GM21423 (cell line): ENCODE results near the gene KRTAP17-1.

Experiments
- ATAC-seq: cut with Tn5 transposase; IDR thresholded peaks from one replicate; pipeline ENCODE4 v1.9.1; 2021; ENCODE audit warnings: mild to moderate bottlenecking, moderate library complexity; ENCODE audit not compliant: unreplicated experiment

Gene KRTAP17-1

DNA sequence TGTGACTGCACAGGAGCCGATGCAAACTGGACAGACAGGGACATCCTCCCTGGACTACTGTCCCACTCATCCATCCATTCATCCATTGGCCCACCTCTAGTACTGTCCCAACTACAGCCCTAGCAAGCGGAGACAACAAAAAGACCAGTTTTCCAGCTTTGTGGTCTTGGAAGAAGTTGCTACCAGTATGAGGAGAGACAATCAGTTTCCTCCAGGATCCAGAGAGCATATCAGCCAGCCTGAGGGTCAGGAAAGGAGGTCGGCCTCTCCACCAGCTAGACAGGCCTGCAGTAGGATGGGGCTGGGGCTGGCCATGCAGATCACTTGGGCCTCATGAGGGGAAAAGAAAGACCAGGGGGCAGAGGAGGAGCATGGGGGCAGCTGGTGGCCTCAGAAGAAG is 18.3 kb upstream of the KRTAP17-1 start:
- ATAC-seq = no peak

DNA sequence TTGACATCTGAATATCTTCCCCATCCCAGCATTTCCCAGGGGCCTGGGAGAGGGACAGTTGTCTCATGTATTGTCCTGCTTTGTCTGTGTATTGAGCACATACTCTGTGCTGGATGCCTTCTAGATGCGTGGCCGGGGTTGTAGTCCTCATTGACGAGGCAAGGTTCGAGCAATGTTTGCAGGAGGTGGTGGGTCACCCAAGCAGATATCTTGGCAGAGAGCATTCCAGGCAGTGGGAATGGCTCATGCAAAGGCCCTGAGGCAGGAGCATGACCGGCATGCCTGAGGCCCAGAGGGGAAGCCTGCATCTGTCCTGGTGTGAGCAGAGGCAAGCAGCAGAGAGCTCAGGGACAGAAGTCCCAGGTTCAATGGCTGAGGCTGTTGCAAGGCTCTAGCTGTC is 17.6 kb upstream of the KRTAP17-1 start:
- no peak for ATAC-seq

DNA sequence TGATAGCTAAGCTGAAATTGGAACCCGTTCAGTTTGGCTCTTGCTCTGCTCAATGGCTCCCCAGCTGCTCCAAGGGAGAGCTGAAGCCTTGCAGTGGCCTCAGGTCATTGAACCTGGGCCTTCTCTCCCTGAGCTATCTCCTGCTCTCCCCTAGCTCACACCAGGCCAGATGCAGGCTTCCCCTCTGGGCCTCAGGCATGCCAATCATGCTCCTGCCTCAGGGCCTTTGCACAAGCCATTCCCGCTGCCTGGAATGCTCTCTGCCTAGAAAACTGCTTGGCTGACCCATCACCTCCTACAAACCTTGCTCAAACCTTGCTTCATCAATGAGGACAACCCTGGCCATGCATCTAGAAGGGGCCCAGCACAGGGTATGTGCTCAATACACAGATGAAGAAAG is 16.7 kb upstream of the KRTAP17-1 start:
- ATAC-seq = no peak

- no peak for ATAC-seq
Measured at GRCh38 chr17:41331606-41332005, 16.1 kb upstream of the KRTAP17-1 start.

- ATAC-seq = no peak
Measured at GRCh38 chr17:41329279-41329948, 13.9 kb upstream of the KRTAP17-1 start.

- no peak for ATAC-seq
Measured at GRCh38 chr17:41328207-41328606, 12.7 kb upstream of the KRTAP17-1 start.

- ATAC-seq = no peak
Measured at GRCh38 chr17:41327411-41328120, 12.1 kb upstream of the KRTAP17-1 start.

DNA sequence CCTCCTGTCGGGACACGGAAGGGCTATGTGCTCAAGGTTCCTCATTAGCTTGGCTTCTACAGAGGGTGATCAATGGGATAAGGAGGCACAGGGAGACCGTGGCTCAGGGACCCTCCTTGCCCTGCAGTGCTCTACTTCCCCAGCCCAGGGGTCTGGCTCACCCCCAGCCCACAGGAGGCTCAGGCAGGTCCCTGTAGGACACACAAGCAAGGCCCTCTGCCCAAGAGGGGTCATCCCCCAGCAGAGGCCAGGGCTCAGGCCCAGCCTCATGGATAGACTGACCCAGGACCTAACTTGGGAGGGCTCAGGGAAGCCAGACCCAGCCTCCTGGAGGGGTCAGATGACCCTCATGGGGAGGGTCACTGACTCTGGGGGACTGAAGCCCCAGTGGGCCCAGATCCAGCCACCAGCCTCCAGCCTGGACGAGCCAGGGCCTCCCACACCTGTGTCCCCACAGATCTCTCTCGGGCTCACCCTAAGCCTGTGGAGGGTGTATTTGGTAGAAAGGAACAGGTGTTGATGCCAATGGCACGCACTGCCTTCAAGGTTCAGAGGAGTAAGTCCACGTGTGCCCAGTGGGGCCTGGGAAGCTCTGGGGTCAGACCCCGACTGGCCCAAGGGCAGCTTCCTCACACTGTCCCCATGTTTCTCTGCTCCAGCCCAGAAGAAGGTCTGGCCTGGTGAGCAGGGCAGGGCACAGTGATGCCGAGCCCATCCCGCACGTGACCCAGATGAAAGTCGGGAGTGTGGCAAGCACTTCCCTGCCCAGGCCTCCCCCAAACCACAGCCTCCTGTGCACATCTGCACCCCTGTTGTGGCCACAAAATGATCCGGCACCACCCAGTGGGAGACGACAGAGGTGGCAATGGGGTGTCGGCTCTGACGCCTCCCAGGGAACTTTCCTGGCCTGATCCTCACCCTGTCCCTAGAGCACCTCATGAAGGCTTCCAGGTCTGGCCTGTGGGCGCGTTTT is 10.9 kb upstream of the KRTAP17-1 start:
- ATAC-seq = no peak

GRCh38 chr17:41325611-41326010 is 10.1 kb upstream of the KRTAP17-1 start:
- ATAC-seq = no peak

DNA sequence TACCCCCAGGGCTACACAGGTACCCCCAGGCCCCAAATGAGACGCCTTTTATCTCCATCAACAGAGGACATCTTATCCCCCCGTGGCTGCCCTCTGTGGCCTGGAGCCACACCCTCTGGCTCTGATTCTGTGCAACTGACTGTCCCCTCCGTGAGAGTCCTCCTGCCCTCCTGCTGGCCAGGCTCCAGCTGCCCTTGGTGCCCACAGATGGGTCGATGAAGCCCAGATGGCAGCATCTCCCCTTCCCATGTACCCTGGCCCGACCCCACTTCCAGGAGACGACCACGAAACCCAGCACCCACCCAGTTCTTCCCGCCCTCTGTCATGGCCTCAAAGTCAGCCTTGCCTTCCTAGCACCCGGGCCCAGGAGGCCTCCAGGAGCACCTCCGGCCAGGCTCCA is 9.6 kb upstream of the KRTAP17-1 start:
- ATAC-seq = no peak

- ATAC-seq = no peak
Measured at GRCh38 chr17:41324180-41325075, 8.9 kb upstream of the KRTAP17-1 start.

- no peak for ATAC-seq
Measured at GRCh38 chr17:41322903-41323895, 7.7 kb upstream of the KRTAP17-1 start.

DNA sequence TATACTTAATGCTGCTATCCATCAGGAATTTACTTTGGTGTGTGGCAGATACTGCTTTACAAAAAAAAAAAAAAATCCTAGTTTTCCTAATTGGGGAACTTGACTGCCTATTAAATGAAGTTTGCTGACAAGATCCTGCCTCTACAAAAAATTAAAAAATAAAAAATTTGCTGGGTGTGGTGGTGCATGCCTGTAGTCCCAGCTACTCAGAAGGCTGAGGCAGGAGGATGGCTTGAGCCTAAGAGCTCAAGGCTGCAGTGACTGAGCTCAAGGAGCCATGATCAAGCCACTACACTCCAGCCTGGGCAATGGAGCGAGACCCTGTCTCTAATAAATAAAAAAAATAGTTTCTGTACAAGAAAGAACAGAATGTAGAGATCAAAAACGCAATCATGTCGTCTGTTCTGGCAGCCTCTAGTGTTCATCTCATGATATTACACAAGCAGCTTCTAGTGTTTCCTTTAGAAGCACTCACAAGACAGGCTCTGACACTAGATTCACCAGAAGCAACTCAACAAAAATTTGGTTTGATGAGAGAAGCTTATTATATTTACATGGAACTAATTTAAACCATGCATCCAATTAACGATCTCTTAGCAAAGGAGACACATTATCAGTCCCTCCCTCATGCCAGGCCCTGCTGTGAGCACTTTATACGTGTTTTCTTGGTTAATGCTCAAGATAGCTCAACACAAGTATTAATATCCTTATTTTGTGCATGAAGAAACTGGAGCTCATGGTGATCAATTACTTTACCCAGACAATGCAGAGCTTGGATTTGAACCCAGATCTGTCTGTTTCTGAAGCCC is 6.8 kb upstream of the KRTAP17-1 start:
- ATAC-seq = no peak

DNA sequence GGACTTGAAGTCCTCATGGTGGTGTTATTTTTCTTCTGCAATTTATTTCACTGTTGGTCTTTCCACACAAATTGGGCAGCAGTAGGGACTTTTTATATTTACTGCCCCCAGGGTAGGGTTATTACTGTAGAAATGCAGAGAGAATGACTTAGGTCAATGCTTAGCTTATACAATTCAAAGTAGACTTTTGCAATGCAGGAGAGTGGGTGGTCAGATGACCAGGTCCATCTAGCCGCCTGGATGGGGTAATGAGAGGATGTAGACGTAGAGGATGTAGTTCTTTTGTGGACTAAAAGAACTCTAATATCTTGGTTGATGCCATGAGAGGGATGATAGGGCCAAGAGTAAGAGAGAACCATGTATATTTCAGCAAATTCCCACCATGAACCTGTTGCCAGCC is 2.7 kb upstream of the KRTAP17-1 start:
- no peak for ATAC-seq

DNA sequence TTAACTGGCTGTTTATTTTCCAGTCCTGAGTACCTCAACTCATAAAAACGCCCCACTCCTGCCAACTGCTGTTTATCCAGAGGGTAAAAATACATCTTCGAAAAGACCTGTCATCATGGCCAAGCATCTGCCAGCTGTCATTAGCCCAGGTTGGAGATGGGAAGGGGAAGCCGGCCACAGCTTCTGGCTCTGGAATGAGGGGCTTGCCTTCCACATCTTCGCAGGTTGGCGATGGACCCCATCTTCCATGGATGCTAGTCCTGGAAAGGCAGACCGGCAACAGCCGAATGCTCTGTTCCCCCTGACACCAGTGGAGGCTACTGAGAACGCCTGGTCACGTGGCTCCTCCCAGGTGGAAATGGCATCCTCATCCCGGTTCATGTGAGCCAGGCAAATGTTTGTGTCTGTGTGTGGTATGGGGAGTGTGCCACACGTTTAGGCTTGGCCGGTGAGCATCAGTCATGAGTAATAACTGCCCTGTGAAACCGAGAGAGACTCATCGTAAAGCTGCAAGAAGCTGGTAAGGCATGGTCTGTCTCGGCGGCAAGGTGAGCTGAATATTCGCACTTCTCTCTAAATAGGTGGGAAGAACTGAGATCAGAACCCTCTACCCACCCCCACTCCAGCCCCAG is 420 bp upstream of the KRTAP17-1 start:
- ATAC-seq = no peak

- no peak for ATAC-seq
Measured at GRCh38 chr17:41311111-41311510, 4.4 kb downstream of the KRTAP17-1 start.

DNA sequence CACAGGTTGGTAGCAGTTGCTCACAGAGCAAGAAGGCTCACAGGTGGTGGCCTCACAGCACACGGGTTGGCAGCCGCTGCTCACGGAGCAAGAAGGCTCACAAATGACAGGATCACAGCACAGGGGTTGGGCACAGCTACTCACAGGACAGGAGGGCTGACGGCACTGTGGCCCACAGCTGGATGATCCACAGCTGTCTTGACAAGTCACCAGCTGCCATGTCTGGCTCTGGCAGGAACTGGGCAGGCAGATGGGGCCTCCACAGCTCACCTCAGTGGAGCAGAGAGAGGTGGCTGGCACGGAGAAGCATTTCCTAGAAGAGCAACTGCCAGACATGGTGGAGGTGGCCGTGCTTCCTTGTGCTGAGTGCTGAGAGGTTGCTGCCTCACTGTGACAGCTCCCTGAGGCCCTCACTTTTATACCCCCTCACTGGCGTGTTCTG is 6.6 kb downstream of the KRTAP17-1 start, which contains the start of gene KRTAP16-1:
Gene KRTAP16-1 (minus strand): TSS at position 392 of the 442 bp plus-strand sequence. CDS start 56 bp downstream, at position 336.
- ATAC-seq = peak; percentile 16
